ENCODE measurements around the gene SCAMP4. TPM values are rescaled to one million over a fixed set of nuclear protein-coding genes. Genes with fewer than 3 reads are reported as not detected.

SCAMP4 gene
- total and polyA plus RNA-seq, 2 of the 13 experiments (the other 11 are each of a cell fraction or from before 2014, with no cell fraction given), result 10.7 to 13.7 TPM

DNA sequence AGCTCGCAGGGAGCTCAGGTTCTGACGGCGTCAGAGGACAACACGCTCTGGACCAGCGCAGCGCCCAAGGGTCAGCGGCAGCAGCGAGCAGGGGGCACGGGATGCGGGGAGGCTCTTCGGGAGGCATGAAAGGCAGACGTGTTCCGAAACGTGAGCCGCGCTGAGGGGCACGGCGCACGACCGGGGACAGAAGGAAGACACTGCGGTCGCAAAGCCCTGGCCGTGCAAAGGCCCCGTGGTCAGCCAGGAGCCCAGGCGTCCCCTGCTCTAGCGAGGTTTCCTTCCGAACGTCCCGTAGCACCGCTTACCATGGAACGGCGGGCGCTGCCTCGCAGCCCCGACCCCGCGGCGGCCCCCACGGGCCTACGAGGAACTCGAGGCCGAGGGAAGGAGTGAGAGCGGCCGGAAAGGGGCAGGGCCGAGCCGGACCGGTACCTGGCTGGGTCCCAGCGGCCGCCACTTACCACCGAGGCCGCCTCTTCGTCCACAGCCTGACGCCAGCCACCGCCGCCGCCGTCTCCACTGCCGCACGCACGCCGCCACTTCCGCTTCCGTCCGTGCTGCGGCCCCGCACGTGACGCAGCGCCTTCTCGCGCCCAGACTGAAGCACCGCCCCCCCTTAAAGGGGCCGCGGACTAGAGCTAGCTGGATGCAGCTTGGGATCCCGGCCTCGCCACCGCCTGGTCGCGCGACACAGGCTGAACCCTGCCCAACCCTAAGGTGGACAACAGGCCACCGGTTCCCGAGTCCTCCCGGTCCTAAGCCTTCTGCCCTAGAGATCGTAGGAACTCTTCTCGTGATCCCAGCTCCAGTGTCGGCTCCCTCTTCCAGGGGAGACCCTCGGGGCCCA is 29.3 kb upstream of the SCAMP4 start (continued):
- TF ChIP-seq, protein P1, sequence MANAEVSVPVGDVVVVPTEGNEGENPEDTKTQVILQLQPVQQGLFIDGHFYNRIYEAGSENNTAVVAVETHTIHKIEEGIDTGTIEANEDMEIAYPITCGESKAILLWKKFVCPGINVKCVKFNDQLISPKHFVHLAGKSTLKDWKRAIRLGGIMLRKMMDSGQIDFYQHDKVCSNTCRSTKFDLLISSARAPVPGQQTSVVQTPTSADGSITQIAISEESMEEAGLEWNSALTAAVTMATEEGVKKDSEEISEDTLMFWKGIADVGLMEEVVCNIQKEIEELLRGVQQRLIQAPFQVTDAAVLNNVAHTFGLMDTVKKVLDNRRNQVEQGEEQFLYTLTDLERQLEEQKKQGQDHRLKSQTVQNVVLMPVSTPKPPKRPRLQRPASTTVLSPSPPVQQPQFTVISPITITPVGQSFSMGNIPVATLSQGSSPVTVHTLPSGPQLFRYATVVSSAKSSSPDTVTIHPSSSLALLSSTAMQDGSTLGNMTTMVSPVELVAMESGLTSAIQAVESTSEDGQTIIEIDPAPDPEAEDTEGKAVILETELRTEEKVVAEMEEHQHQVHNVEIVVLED (CRISPR knock-in tag; IDR thresholded peaks at IDR 0.05; ENCODE audit: borderline replicate concordance), result peak; percentile 98
- TF ChIP-seq KDM2A (CRISPR knock-in tag; IDR thresholded peaks at IDR 0.05; ENCODE audit: borderline replicate concordance, low read depth) (peak; percentile 100), ZNF282 (IDR thresholded peaks at IDR 0.05; ENCODE audit: partially characterized antibody) (no peak), ZNF44 (CRISPR knock-in tag; IDR thresholded peaks at IDR 0.05) (peak; percentile 77; the same call in 1 of the 2 replicates), ZNF326 (CRISPR knock-in tag; IDR thresholded peaks at IDR 0.05; ENCODE audit: borderline replicate concordance) (peak; percentile 97; the same call in 1 of the 2 replicates), MIER3 (CRISPR knock-in tag; IDR thresholded peaks at IDR 0.05; ENCODE audit: borderline replicate concordance) (peak; percentile 81), ZNF841 (CRISPR knock-in tag; IDR thresholded peaks at IDR 0.05; ENCODE audit: borderline replicate concordance) (no peak), U2AF1 (optimal IDR thresholded peaks at IDR 0.05; ENCODE audit: low read depth, low read length) (peak; percentile 75), ZNF230 (CRISPR knock-in tag; IDR thresholded peaks at IDR 0.05) (0 out of 2 replicates have a peak, but pooled peaks have one; percentile 61), NR3C1 (CRISPR knock-in tag; IDR thresholded peaks at IDR 0.05) (no peak)
- TF ChIP-seq, protein P2, sequence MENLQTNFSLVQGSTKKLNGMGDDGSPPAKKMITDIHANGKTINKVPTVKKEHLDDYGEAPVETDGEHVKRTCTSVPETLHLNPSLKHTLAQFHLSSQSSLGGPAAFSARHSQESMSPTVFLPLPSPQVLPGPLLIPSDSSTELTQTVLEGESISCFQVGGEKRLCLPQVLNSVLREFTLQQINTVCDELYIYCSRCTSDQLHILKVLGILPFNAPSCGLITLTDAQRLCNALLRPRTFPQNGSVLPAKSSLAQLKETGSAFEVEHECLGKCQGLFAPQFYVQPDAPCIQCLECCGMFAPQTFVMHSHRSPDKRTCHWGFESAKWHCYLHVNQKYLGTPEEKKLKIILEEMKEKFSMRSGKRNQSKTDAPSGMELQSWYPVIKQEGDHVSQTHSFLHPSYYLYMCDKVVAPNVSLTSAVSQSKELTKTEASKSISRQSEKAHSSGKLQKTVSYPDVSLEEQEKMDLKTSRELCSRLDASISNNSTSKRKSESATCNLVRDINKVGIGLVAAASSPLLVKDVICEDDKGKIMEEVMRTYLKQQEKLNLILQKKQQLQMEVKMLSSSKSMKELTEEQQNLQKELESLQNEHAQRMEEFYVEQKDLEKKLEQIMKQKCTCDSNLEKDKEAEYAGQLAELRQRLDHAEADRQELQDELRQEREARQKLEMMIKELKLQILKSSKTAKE (CRISPR knock-in tag; IDR thresholded peaks at IDR 0.05; ENCODE audit: borderline replicate concordance), result peak; percentile 70; the same call in 1 of the 2 replicates
- TF ChIP-seq, protein P3, sequence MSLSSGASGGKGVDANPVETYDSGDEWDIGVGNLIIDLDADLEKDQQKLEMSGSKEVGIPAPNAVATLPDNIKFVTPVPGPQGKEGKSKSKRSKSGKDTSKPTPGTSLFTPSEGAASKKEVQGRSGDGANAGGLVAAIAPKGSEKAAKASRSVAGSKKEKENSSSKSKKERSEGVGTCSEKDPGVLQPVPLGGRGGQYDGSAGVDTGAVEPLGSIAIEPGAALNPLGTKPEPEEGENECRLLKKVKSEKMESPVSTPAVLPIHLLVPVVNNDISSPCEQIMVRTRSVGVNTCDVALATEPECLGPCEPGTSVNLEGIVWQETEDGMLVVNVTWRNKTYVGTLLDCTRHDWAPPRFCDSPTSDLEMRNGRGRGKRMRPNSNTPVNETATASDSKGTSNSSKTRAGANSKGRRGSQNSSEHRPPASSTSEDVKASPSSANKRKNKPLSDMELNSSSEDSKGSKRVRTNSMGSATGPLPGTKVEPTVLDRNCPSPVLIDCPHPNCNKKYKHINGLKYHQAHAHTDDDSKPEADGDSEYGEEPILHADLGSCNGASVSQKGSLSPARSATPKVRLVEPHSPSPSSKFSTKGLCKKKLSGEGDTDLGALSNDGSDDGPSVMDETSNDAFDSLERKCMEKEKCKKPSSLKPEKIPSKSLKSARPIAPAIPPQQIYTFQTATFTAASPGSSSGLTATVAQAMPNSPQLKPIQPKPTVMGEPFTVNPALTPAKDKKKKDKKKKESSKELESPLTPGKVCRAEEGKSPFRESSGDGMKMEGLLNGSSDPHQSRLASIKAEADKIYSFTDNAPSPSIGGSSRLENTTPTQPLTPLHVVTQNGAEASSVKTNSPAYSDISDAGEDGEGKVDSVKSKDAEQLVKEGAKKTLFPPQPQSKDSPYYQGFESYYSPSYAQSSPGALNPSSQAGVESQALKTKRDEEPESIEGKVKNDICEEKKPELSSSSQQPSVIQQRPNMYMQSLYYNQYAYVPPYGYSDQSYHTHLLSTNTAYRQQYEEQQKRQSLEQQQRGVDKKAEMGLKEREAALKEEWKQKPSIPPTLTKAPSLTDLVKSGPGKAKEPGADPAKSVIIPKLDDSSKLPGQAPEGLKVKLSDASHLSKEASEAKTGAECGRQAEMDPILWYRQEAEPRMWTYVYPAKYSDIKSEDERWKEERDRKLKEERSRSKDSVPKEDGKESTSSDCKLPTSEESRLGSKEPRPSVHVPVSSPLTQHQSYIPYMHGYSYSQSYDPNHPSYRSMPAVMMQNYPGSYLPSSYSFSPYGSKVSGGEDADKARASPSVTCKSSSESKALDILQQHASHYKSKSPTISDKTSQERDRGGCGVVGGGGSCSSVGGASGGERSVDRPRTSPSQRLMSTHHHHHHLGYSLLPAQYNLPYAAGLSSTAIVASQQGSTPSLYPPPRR (CRISPR knock-in tag; IDR thresholded peaks at IDR 0.05; ENCODE audit: borderline replicate concordance), result peak; percentile 72
- TF ChIP-seq, protein P4, sequence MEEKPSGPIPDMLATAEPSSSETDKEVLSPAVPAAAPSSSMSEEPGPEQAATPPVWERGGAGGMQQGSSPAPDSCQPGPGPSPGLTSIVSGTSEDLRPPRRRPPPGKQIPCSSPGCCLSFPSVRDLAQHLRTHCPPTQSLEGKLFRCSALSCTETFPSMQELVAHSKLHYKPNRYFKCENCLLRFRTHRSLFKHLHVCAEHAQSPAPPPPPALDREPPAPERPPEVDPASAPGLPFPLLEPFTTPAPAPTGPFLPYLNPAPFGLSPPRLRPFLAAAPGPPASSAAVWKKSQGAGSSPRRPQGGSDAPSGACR (CRISPR knock-in tag; IDR thresholded peaks at IDR 0.05), result peak; percentile 98
- TF ChIP-seq, protein P5, sequence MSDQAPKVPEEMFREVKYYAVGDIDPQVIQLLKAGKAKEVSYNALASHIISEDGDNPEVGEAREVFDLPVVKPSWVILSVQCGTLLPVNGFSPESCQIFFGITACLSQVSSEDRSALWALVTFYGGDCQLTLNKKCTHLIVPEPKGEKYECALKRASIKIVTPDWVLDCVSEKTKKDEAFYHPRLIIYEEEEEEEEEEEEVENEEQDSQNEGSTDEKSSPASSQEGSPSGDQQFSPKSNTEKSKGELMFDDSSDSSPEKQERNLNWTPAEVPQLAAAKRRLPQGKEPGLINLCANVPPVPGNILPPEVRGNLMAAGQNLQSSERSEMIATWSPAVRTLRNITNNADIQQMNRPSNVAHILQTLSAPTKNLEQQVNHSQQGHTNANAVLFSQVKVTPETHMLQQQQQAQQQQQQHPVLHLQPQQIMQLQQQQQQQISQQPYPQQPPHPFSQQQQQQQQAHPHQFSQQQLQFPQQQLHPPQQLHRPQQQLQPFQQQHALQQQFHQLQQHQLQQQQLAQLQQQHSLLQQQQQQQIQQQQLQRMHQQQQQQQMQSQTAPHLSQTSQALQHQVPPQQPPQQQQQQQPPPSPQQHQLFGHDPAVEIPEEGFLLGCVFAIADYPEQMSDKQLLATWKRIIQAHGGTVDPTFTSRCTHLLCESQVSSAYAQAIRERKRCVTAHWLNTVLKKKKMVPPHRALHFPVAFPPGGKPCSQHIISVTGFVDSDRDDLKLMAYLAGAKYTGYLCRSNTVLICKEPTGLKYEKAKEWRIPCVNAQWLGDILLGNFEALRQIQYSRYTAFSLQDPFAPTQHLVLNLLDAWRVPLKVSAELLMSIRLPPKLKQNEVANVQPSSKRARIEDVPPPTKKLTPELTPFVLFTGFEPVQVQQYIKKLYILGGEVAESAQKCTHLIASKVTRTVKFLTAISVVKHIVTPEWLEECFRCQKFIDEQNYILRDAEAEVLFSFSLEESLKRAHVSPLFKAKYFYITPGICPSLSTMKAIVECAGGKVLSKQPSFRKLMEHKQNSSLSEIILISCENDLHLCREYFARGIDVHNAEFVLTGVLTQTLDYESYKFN (CRISPR knock-in tag; conservative IDR thresholded peaks at IDR 0.05), result peak; percentile 61; the same call in 1 of the 2 replicates

Measured in HepG2 (cell line).